Activated gamma-delta T cell treated with anti-CD3 and anti-CD28 coated beads, Interleukin-2, amount 50 U/mL, for 16 hours (primary cell): ENCODE measurements around the gene ZBTB20.

Source experiments
- DNase-seq: peaks from one replicate; pipeline ENCODE4 v3.0.0-alpha.2; 2020; ENCODE audit warnings: low read depth

ZBTB20 gene

GRCh38 chr3:114405202-114405990 is 741.7 kb downstream of the ZBTB20 start:
- no peak for DNase-seq

- DNase-seq: no peak
Measured at GRCh38 chr3:114404590-114404989, 742.5 kb downstream of the ZBTB20 start.

- DNase-seq: no peak
Measured at GRCh38 chr3:114402838-114403237, 744.2 kb downstream of the ZBTB20 start.

GRCh38 chr3:114401346-114401745 is 745.7 kb downstream of the ZBTB20 start:
- no peak for DNase-seq

- no peak for DNase-seq
Measured at GRCh38 chr3:114400371-114400770, 746.7 kb downstream of the ZBTB20 start.

GRCh38 chr3:114394551-114394950 is 752.5 kb downstream of the ZBTB20 start:
- DNase-seq: no peak

- DNase-seq: no peak
Measured at GRCh38 chr3:114393367-114394072, 753.6 kb downstream of the ZBTB20 start.

- DNase-seq: no peak
Measured at GRCh38 chr3:114392831-114393230, 754.3 kb downstream of the ZBTB20 start.

GRCh38 chr3:114389156-114389555 is 757.9 kb downstream of the ZBTB20 start:
- peak; percentile 6 for DNase-seq

- no peak for DNase-seq
Measured at GRCh38 chr3:114384558-114384903, 762.6 kb downstream of the ZBTB20 start.

GRCh38 chr3:114383875-114384557 is 763.1 kb downstream of the ZBTB20 start:
- DNase-seq: peak; percentile 33

- no peak for DNase-seq
Measured at GRCh38 chr3:114380233-114380651, 766.8 kb downstream of the ZBTB20 start.

GRCh38 chr3:114379266-114379665 is 767.8 kb downstream of the ZBTB20 start:
- no peak for DNase-seq

- no peak for DNase-seq
Measured at GRCh38 chr3:114378760-114379159, 768.3 kb downstream of the ZBTB20 start.

- DNase-seq: no peak
Measured at GRCh38 chr3:114377426-114377825, 769.7 kb downstream of the ZBTB20 start.

GRCh38 chr3:114376516-114377185 is 770.4 kb downstream of the ZBTB20 start:
- DNase-seq: no peak

GRCh38 chr3:114375608-114376421 is 771.3 kb downstream of the ZBTB20 start:
- no peak for DNase-seq

GRCh38 chr3:114374433-114374990 is 772.6 kb downstream of the ZBTB20 start:
- DNase-seq: no peak

- DNase-seq: no peak
Measured at GRCh38 chr3:114370537-114371174, 776.4 kb downstream of the ZBTB20 start.

- DNase-seq: no peak
Measured at GRCh38 chr3:114365909-114366308, 781.2 kb downstream of the ZBTB20 start.
